Thoracic aorta (tissue), 2 donors: ENCODE measurements around the gene ADGRF3. TPM values are rescaled to one million over a fixed set of nuclear protein-coding genes. Genes with fewer than 3 reads are reported as not detected.
A peak's percentile ranks its signal among the peaks of the same experiment; 100 is the strongest.
"Not testable (repeated sequence)": the region's sequence is repeated elsewhere in the genome, so short reads cannot be mapped to it uniquely, and the experiment has no call there.

Source experiments
- ATAC-seq: fragments of 150-250 bp; one replicate; pipeline ENCODE4 v1.8.0; 2017; ENCODE audit warnings: low read depth; ENCODE audit not compliant: insufficient number of reproducible peaks, low FRiP score
- DNase-seq: peaks from one replicate; pipeline ENCODE4 v3.0.0-alpha.2; 2020; ENCODE audit warnings: low spot score
- H3K27ac ChIP-seq, 2 donors: fragments of 200-600 bp; sonication (generic); 1 replicate in 1 of 2; 2 replicates in 1 of 2; pipeline ENCODE4 v1.5.1; 2016; ENCODE audit warnings: mild to moderate bottlenecking in 2 of 2, moderate library complexity in 2 of 2
- H3K27me3 ChIP-seq: fragments of 200-600 bp; sonication (generic); replicated peaks from 2 replicates; pipeline ENCODE4 v1.6.0; 2016; ENCODE audit warnings: mild to moderate bottlenecking; ENCODE audit not compliant: insufficient read depth
- H3K36me3 ChIP-seq: fragments of 200-600 bp; sonication (generic); one replicate; pipeline ENCODE4 v1.5.1; 2016
- H3K4me1 ChIP-seq, 2 donors: fragments of 200-600 bp; sonication (generic); 1 replicate in 1 of 2; 2 replicates in 1 of 2; pipeline versions ENCODE4 v1.5.1 to v1.6.0; 2016; ENCODE audit warnings: low read depth in 2 of 2, mild to moderate bottlenecking in 1 of 2; ENCODE audit not compliant: control insufficient read depth in 1 of 2
- H3K4me3 ChIP-seq: fragments of 200-600 bp; sonication (generic); 2 replicates; pipeline ENCODE4 v1.5.1; 2016; ENCODE audit warnings: mild to moderate bottlenecking
- H3K9me3 ChIP-seq: fragments of 200-600 bp; sonication (generic); 2 replicates; pipeline ENCODE4 v1.5.1; 2016
- total RNA-seq, 2 donors: library from RNA; depleted of rRNA; stranded (reverse); fragments of >200 nt; gene quantifications; one replicate each; pipeline versions ENCODE4 v1.1.0 to v1.2.3, GENCODE V29; 2016
- TF ChIP-seq, protein P1 (sequence below): fragments of 200-600 bp; sonication (generic); IDR thresholded peaks from one replicate; pipeline ENCODE4 v1.5.1; 2019; ENCODE audit warnings: antibody characterized with exemption

Gene ADGRF3
- total RNA-seq, 2 donors from 2014 or later, result 0.68 TPM; not detected in 1

DNA sequence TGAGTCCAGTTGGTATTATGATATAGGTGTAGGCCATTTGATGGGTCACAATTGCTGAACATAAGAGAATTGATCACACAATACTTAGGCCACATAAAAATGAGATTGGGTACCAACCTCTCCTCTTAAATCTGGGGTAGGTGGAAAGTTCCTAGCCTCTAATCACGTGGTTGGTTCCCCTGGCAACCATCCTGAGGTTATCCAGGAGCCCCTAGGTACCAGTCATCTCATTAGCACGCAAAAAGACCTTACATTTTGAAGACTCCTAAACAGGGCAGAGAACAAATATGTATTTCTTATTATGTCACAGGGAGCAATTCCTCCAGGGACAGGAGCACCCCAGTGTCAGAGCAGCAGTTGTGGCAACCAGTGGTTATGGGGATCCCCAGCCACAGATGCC lies 13.3 kb downstream of the ADGRF3 start:
- H3K36me3 ChIP-seq, result no peaks in the 10 kb centered on the region
- H3K9me3 ChIP-seq, result no peaks in the 10 kb centered on the region
- DNase-seq (no peak), ATAC-seq (no peak)
- H3K4me3 ChIP-seq, result no peak overlapping the region
- TF ChIP-seq, protein P1, sequence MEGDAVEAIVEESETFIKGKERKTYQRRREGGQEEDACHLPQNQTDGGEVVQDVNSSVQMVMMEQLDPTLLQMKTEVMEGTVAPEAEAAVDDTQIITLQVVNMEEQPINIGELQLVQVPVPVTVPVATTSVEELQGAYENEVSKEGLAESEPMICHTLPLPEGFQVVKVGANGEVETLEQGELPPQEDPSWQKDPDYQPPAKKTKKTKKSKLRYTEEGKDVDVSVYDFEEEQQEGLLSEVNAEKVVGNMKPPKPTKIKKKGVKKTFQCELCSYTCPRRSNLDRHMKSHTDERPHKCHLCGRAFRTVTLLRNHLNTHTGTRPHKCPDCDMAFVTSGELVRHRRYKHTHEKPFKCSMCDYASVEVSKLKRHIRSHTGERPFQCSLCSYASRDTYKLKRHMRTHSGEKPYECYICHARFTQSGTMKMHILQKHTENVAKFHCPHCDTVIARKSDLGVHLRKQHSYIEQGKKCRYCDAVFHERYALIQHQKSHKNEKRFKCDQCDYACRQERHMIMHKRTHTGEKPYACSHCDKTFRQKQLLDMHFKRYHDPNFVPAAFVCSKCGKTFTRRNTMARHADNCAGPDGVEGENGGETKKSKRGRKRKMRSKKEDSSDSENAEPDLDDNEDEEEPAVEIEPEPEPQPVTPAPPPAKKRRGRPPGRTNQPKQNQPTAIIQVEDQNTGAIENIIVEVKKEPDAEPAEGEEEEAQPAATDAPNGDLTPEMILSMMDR, result no peak
- no peak overlapping the region for H3K27ac ChIP-seq
- H3K27me3 ChIP-seq, result no peaks in the 10 kb centered on the region
- no peaks in the 10 kb centered on the region for H3K4me1 ChIP-seq

DNA sequence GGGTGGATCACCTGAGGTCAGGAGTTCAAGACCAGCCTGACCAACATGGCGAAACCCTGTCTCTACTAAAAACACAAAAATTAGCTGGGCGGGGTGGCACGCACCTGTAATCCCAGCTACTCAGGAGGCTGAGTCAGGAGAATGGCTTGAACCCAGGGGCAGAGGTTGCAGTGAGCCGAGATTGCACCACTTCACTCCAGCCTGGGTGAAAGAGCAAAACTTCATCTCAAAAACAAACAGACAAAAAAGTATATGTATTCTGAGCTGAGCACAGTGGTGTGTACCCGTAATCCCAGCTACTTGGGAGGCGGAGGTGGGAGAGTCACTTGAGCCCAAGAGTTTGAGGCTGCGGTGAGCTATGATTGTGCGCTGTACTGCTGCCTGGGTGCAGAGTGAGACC lies 15.3 kb downstream of the ADGRF3 start:
- H3K4me3 ChIP-seq, ATAC-seq, H3K4me1 ChIP-seq, H3K27ac ChIP-seq, H3K9me3 ChIP-seq, DNase-seq, H3K27me3 ChIP-seq, H3K36me3 ChIP-seq: not testable (repeated sequence)

DNA sequence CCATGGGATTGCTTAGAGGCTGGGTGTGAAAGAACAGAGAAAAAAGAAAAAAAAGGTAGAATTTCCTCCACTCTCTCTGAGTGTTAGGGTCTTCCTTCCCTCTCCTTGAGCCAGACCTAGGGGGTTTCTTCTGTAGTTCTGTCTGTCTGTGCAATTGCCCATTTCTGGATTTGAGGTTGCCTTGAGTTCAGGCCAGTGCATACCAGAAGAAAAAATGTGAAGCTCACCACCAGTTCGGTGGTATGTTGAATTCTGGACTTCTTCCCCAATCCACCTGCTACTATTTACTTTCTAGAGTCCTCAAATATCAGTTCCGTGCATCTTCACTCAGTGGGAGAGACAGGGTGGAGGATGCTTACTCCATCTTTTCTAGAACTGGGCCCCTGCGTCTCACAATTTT lies 16.0 kb downstream of the ADGRF3 start:
- Histone ChIP-seq H3K36me3 (no peaks in the 10 kb centered on the region), H3K27ac (no peak overlapping the region), H3K4me3 (no peak overlapping the region), H3K9me3 (no peaks in the 10 kb centered on the region), H3K27me3 (no peaks in the 10 kb centered on the region), H3K4me1 (no peaks in the 10 kb centered on the region)
- DNase-seq (no peak), ATAC-seq (no peak)
- TF ChIP-seq, protein P1, result no peak

DNA sequence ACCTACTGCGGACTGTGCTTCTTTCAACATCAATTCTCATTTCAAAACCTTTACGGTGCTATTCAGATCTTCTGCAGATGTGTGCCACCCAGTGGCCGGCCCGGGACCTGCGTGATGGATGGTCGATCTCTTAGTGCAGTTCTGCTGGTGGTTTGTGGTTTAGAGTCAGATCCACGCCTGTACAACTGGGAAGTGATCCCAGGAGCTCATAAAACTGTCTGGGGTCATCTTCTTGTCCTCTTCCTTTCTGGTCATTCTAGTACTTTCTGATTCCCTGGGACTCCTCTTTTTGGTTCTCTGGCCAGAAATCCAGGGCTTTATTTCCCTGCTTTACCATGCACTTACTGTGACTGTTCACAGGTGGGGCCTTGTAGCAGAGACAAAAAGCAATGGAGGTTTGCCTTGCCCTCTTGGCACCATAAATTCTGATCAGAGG lies 16.5 kb downstream of the ADGRF3 start:
- no peaks in the 10 kb centered on the region for H3K36me3 ChIP-seq
- no peak overlapping the region for H3K27ac ChIP-seq
- no peaks in the 10 kb centered on the region for H3K9me3 ChIP-seq
- H3K27me3 ChIP-seq, result no peaks in the 10 kb centered on the region
- TF ChIP-seq, protein P1, result peak; percentile 89
- ATAC-seq (no peak), DNase-seq (peak; percentile 71)
- no peaks in the 10 kb centered on the region for H3K4me1 ChIP-seq
- no peak overlapping the region for H3K4me3 ChIP-seq

DNA sequence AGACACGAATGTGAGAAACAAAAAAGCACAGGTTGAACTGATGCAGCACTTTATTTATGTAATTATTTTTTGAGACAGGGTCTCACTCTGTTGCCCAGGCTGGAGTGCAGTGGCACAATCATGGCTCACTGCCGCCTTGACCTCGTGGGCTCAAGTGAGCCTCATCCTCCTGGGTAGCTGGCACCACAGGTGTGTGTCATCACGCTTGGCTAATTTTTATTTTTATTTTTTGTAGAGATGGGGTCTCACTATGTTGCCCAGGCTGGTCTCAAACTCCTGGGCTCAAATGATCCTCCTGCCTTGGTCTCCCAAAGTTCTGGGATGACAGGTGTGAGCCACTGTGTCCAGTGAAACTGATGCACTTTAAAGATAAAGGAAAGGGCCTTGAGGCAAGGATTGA lies 17.5 kb downstream of the ADGRF3 start:
- H3K27me3 ChIP-seq, result not testable (repeated sequence)

DNA sequence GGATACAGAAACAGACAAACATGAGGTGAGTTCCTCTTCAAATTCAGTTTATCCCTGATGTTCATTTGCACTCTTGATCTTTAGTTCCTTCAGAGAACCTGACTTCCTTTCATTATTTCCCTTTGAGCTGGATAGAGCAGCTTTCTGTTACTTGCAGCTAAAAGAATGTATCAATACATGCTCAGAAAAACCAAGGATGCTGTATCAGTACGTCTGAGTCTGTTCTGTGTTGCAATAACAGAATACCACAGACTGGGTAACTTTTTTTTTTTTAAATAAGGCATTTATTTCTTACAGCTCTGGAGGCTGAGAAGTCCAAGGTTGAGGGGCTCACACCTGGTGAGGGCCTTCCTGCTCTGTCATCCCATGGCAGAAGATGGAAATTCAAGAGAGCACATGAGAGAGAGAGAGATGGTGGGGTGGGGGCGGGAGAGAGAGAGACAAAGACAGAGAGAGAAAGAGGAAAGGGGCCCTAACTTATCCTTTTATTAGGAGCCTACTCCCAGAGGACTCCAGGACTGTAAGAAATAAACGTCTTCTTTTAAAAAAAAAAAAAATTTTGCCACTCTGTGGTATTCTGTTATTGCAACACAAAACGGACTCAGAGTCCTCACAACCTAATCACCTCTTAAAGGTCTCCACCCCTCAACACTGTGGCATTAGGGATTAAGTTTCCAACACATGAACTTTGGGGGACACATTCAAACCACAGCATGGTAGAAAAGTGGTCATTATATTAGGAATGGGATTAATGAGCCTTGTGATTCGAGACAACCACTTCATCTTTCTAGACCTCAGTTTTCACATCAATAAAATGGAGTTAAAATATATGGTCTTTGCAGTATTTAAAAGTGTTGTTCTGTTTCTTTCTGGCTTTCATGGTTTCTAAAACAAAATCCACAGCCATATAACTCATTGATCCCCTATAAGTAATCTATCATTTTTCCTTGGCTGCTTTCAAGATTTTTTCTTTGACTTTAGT lies 19.0 kb downstream of the ADGRF3 start:
- no peaks in the 10 kb centered on the region for H3K4me1 ChIP-seq
- no peaks in the 10 kb centered on the region for H3K9me3 ChIP-seq
- no peaks in the 10 kb centered on the region for H3K36me3 ChIP-seq
- no peak overlapping the region for H3K27ac ChIP-seq
- H3K4me3 ChIP-seq, result no peak overlapping the region
- ATAC-seq (no peak), DNase-seq (no peak)
- TF ChIP-seq, protein P1, result no peak
- no peaks in the 10 kb centered on the region for H3K27me3 ChIP-seq

More for the DNA sequence above, 17.5 kb downstream of the ADGRF3 start:
- not testable (repeated sequence) for ATAC-seq, H3K27ac ChIP-seq, H3K36me3 ChIP-seq, H3K4me3 ChIP-seq, DNase-seq, H3K9me3 ChIP-seq, H3K4me1 ChIP-seq
